H1 (cell line): Measurements from ENCODE around the gene RTCA. TPM values are rescaled to one million over a fixed set of nuclear protein-coding genes. Genes with fewer than 3 reads are reported as not detected.

Experiments
- ATF2 ChIP-seq: IDR thresholded peaks from 2 replicates; pipeline ENCODE4 v1.6.1; 2012; ENCODE audit warnings: low read length, inconsistent platforms
- EZH2 ChIP-seq: fragments of 200-600 bp; sonication (generic); IDR thresholded peaks from 2 replicates; pipeline ENCODE4 v1.7.1; 2012; ENCODE audit warnings: low read depth, mild to moderate bottlenecking, moderate library complexity, low read length, inconsistent platforms; ENCODE audit not compliant: severe bottlenecking
- HDAC2 ChIP-seq, 2 experiments: fragments of 300-600 bp in 1 of 2; sonication (generic) in 1 of 2; IDR thresholded peaks; 2 replicates each; pipeline ENCODE4 v1.6.1; 2011 to 2012; ENCODE audit warnings: low read depth in 2 of 2, low read length in 2 of 2, mild to moderate bottlenecking in 2 of 2, moderate library complexity in 2 of 2, borderline replicate concordance in 1 of 2, inconsistent platforms in 1 of 2
- JUN ChIP-seq: IDR thresholded peaks from 2 replicates; pipeline ENCODE4 v1.6.1; 2011; ENCODE audit warnings: low read depth, mild to moderate bottlenecking, improper control_type of control experiment, low read length
- KDM1A ChIP-seq: fragments of 200-600, 300-600 bp; sonication (generic); IDR thresholded peaks from 2 replicates; pipeline ENCODE4 v1.7.1; 2016; ENCODE audit warnings: mild to moderate bottlenecking, low read length, borderline replicate concordance
- KDM4A ChIP-seq: IDR thresholded peaks from one replicate; pipeline ENCODE4 v1.7.1; 2012; ENCODE audit warnings: low read depth, mild to moderate bottlenecking, moderate library complexity, low read length, inconsistent platforms; ENCODE audit not compliant: severe bottlenecking
- YY1 ChIP-seq: IDR thresholded peaks from 2 replicates; pipeline ENCODE4 v1.6.1; 2011; ENCODE audit warnings: low read depth, mild to moderate bottlenecking, low read length
- polyA plus RNA-seq, 7 experiments: library from polyadenylated mRNA; depleted of rRNA in 3 of 7; stranded (reverse) in 5 of 7; unstranded in 2 of 7; fragments of >200 nt in 5 of 7; fragments of 200-250 nt in 2 of 7; gene quantifications; 1 replicate in 5 of 7; 2 replicates in 1 of 7; 4 replicates in 1 of 7; pipeline versions ENCODE4 v1.2.1 to v1.2.3, GENCODE V29; 2011 to 2013; ENCODE audit warnings: missing spikeins in 2 of 7, mixed read lengths in 2 of 7
- total RNA-seq: library from RNA; stranded (reverse); fragmentation: NEBNext Ultra II Directional; extraction: Animal tissue kit (Norgen Biotek cat#: 25700); gene quantifications from 2 replicates; pipeline ENCODE4 v1.2.1, GENCODE V29; 2021
- TF ChIP-seq, protein P1 (sequence below): IDR thresholded peaks from 2 replicates; pipeline ENCODE4 v1.6.1; 2012; ENCODE audit warnings: inconsistent platforms
- TF ChIP-seq, protein P2 (sequence below): IDR thresholded peaks from 2 replicates; pipeline ENCODE4 v1.6.1; 2012; ENCODE audit warnings: inconsistent platforms

Gene RTCA
- total and polyA plus RNA-seq, 2 of the 8 experiments (the other 6 are each of a cell fraction or from before 2014, with no cell fraction given), result 13.8 to 31.6 TPM

GRCh38 chr1:100340494-100340893 lies 74.5 kb downstream of the RTCA start (continued):
- TF ChIP-seq ATF2 (no peak), YY1 (no peak), KDM4A (no peak), HDAC2 (IDR thresholded peaks at IDR 0.05; ENCODE audit: borderline replicate concordance in 1 of 2, low read depth in 2 of 2, low read length in 2 of 2) (no peak), EZH2 (no peak), JUN (no peak), KDM1A (no peak)
- TF ChIP-seq, protein P1, sequence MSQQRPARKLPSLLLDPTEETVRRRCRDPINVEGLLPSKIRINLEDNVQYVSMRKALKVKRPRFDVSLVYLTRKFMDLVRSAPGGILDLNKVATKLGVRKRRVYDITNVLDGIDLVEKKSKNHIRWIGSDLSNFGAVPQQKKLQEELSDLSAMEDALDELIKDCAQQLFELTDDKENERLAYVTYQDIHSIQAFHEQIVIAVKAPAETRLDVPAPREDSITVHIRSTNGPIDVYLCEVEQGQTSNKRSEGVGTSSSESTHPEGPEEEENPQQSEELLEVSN, result no peak
- TF ChIP-seq, protein P2, sequence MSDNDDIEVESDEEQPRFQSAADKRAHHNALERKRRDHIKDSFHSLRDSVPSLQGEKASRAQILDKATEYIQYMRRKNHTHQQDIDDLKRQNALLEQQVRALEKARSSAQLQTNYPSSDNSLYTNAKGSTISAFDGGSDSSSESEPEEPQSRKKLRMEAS, result no peak
